C4-2B (cell line): ENCODE data around the gene PRDM5.
"Not testable (repeated sequence)": the region's sequence is repeated elsewhere in the genome, so short reads cannot be mapped to it uniquely, and the experiment has no call there.

Source experiments
- H3K27ac ChIP-seq: fragments of 450-650 bp; 2 replicates; pipeline ENCODE4 v1.5.1; 2017
- CTCF ChIP-seq: fragments of 450-650 bp; conservative IDR thresholded peaks from 2 replicates; pipeline ENCODE4 v1.5.1; 2017; ENCODE audit warnings: mild to moderate bottlenecking
- ZFX ChIP-seq: fragments of 450-650 bp; IDR thresholded peaks from 2 replicates; pipeline ENCODE4 v1.6.1; 2017

The PRDM5 gene

GRCh38 chr4:120755864-120756263 lies 166.7 kb downstream of the PRDM5 start:
- no peak overlapping the region for H3K27ac ChIP-seq
- TF ChIP-seq CTCF (no peak), ZFX (no peak)

- H3K27ac ChIP-seq = no peak overlapping the region
- TF ChIP-seq ZFX (no peak), CTCF (no peak)
Measured at GRCh38 chr4:120754590-120754989, 167.9 kb downstream of the PRDM5 start.

- TF ChIP-seq ZFX = no peak
- TF ChIP-seq CTCF = no peak
- no peak overlapping the region for H3K27ac ChIP-seq
Measured at GRCh38 chr4:120753854-120754253, 168.7 kb downstream of the PRDM5 start.

- no peak overlapping the region for H3K27ac ChIP-seq
- TF ChIP-seq CTCF (no peak), ZFX (no peak)
Measured at GRCh38 chr4:120750152-120750525, 172.4 kb downstream of the PRDM5 start.

GRCh38 chr4:120749445-120750151 lies 172.9 kb downstream of the PRDM5 start:
- no peak overlapping the region for H3K27ac ChIP-seq
- no peak for TF ChIP-seq CTCF
- TF ChIP-seq ZFX = no peak

- H3K27ac ChIP-seq = not testable (repeated sequence)
Measured at GRCh38 chr4:120741636-120742035, 180.9 kb downstream of the PRDM5 start.

- no peak overlapping the region for H3K27ac ChIP-seq
- no peak for TF ChIP-seq CTCF
- TF ChIP-seq ZFX = no peak
Measured at GRCh38 chr4:120736312-120736711, 186.2 kb downstream of the PRDM5 start.

- no peak for TF ChIP-seq ZFX
- H3K27ac ChIP-seq = no peak overlapping the region
Measured at GRCh38 chr4:120733968-120734367, 188.6 kb downstream of the PRDM5 start.
